T-helper 1 cell treated with Interleukin-12 subunit alpha and Interleukin-12 subunit beta and Interleukin-4 antibody, amounts not matched to agents 30 μg/mL and 1 μg/mL, for 36 hours (primary cell): Measurements from ENCODE around the gene EPS8.
"Not testable (repeated sequence)": the region's sequence is repeated elsewhere in the genome, so short reads cannot be mapped to it uniquely, and the experiment has no call there.

Experiments
- H3K27ac Mint-ChIP-seq: one replicate; pipeline ENCODE4 v1.8.0; 2021; ENCODE audit warnings: mild to moderate bottlenecking, mixed read lengths
- H3K27me3 Mint-ChIP-seq: one replicate; pipeline ENCODE4 v1.8.0; 2021; ENCODE audit warnings: low read depth, mixed read lengths
- H3K36me3 Mint-ChIP-seq: one replicate; pipeline ENCODE4 v1.8.0; 2021; ENCODE audit warnings: low read depth, mixed read lengths
- H3K4me1 Mint-ChIP-seq: one replicate; pipeline ENCODE4 v1.8.0; 2021; ENCODE audit warnings: low read depth, mixed read lengths
- H3K4me3 Mint-ChIP-seq: one replicate; pipeline ENCODE4 v1.8.0; 2021; ENCODE audit warnings: mild to moderate bottlenecking, moderate library complexity, mixed read lengths
- H3K9me3 Mint-ChIP-seq: one replicate; pipeline ENCODE4 v1.8.0; 2021; ENCODE audit warnings: mixed read lengths

EPS8 gene

GRCh38 chr12:15756822-15757221 lies 32.4 kb downstream of the EPS8 start:
- Mint-ChIP-seq H3K27ac (no peak overlapping the region), H3K9me3 (no peaks in the 10 kb centered on the region), H3K27me3 (peaks cover 15% of the 10 kb centered on the region)

GRCh38 chr12:15754233-15754632 lies 35.0 kb downstream of the EPS8 start:
- Mint-ChIP-seq H3K27me3 (peaks cover 6% of the 10 kb centered on the region), H3K4me1 (no peaks in the 10 kb centered on the region), H3K9me3 (no peaks in the 10 kb centered on the region), H3K27ac (no peak overlapping the region), H3K36me3 (no peaks in the 10 kb centered on the region), H3K4me3 (no peak overlapping the region)

More at GRCh38 chr12:15756822-15757221, 32.4 kb downstream of the EPS8 start:
- no peaks in the 10 kb centered on the region for H3K36me3 Mint-ChIP-seq
- no peaks in the 10 kb centered on the region for H3K4me1 Mint-ChIP-seq
- H3K4me3 Mint-ChIP-seq = no peak overlapping the region

- Mint-ChIP-seq H3K36me3 (no peaks in the 10 kb centered on the region), H3K4me1 (no peaks in the 10 kb centered on the region), H3K9me3 (no peaks in the 10 kb centered on the region), H3K27ac (no peak overlapping the region), H3K27me3 (peaks cover 10% of the 10 kb centered on the region), H3K4me3 (no peak overlapping the region)
Observed at GRCh38 chr12:15752785-15753184, 36.4 kb downstream of the EPS8 start.

GRCh38 chr12:15751741-15752140 lies 37.4 kb downstream of the EPS8 start:
- Mint-ChIP-seq H3K4me3 (no peak overlapping the region), H3K9me3 (no peaks in the 10 kb centered on the region), H3K27ac (no peak overlapping the region), H3K4me1 (no peaks in the 10 kb centered on the region), H3K27me3 (peaks cover 10% of the 10 kb centered on the region), H3K36me3 (no peaks in the 10 kb centered on the region)

- H3K36me3 Mint-ChIP-seq = no peaks in the 10 kb centered on the region
- H3K27ac Mint-ChIP-seq = no peak overlapping the region
- no peak overlapping the region for H3K4me3 Mint-ChIP-seq
- peaks cover 13% of the 10 kb centered on the region for H3K27me3 Mint-ChIP-seq
- H3K4me1 Mint-ChIP-seq = no peaks in the 10 kb centered on the region
- no peaks in the 10 kb centered on the region for H3K9me3 Mint-ChIP-seq
Observed at GRCh38 chr12:15749937-15750336, 39.3 kb downstream of the EPS8 start.

- not testable (repeated sequence) for H3K9me3 Mint-ChIP-seq
Observed at GRCh38 chr12:15741870-15742269, 47.3 kb downstream of the EPS8 start.

GRCh38 chr12:15741082-15741481 lies 48.1 kb downstream of the EPS8 start:
- Mint-ChIP-seq H3K9me3 (peaks cover 3% of the 10 kb centered on the region), H3K36me3 (no peaks in the 10 kb centered on the region), H3K4me1 (no peaks in the 10 kb centered on the region), H3K27ac (no peak overlapping the region), H3K4me3 (no peak overlapping the region), H3K27me3 (peaks cover 11% of the 10 kb centered on the region)

More at GRCh38 chr12:15741870-15742269, 47.3 kb downstream of the EPS8 start:
- not testable (repeated sequence) for H3K27ac Mint-ChIP-seq, H3K36me3 Mint-ChIP-seq, H3K4me3 Mint-ChIP-seq, H3K4me1 Mint-ChIP-seq
- peaks cover 11% of the 10 kb centered on the region for H3K27me3 Mint-ChIP-seq

GRCh38 chr12:15740389-15740788 lies 48.8 kb downstream of the EPS8 start:
- H3K4me1 Mint-ChIP-seq, H3K36me3 Mint-ChIP-seq, H3K27ac Mint-ChIP-seq, H3K27me3 Mint-ChIP-seq, H3K9me3 Mint-ChIP-seq, H3K4me3 Mint-ChIP-seq: not testable (repeated sequence)

- Mint-ChIP-seq H3K27ac (no peak overlapping the region), H3K4me1 (no peaks in the 10 kb centered on the region), H3K9me3 (peaks cover 3% of the 10 kb centered on the region), H3K36me3 (no peaks in the 10 kb centered on the region), H3K4me3 (no peak overlapping the region), H3K27me3 (no peaks in the 10 kb centered on the region)
Observed at GRCh38 chr12:15738438-15739015, 50.7 kb downstream of the EPS8 start.

- no peaks in the 10 kb centered on the region for H3K36me3 Mint-ChIP-seq
- no peak overlapping the region for H3K27ac Mint-ChIP-seq
- no peaks in the 10 kb centered on the region for H3K27me3 Mint-ChIP-seq
Observed at GRCh38 chr12:15735837-15736615, 53.2 kb downstream of the EPS8 start.

GRCh38 chr12:15733136-15733535 lies 56.1 kb downstream of the EPS8 start:
- Mint-ChIP-seq H3K4me3 (no peak overlapping the region), H3K36me3 (no peaks in the 10 kb centered on the region), H3K27ac (no peak overlapping the region), H3K4me1 (no peaks in the 10 kb centered on the region), H3K9me3 (no peaks in the 10 kb centered on the region), H3K27me3 (peaks cover 10% of the 10 kb centered on the region)

More at GRCh38 chr12:15735837-15736615, 53.2 kb downstream of the EPS8 start:
- Mint-ChIP-seq H3K9me3 (no peaks in the 10 kb centered on the region), H3K4me3 (no peak overlapping the region), H3K4me1 (no peaks in the 10 kb centered on the region)

GRCh38 chr12:15732341-15733061 lies 56.7 kb downstream of the EPS8 start:
- Mint-ChIP-seq H3K4me1 (no peaks in the 10 kb centered on the region), H3K27ac (no peak overlapping the region), H3K9me3 (no peaks in the 10 kb centered on the region), H3K27me3 (peaks cover 10% of the 10 kb centered on the region), H3K36me3 (no peaks in the 10 kb centered on the region), H3K4me3 (no peak overlapping the region)

GRCh38 chr12:15731940-15732339 lies 57.2 kb downstream of the EPS8 start:
- Mint-ChIP-seq H3K27me3 (peaks cover 10% of the 10 kb centered on the region), H3K4me1 (no peaks in the 10 kb centered on the region), H3K36me3 (no peaks in the 10 kb centered on the region), H3K9me3 (no peaks in the 10 kb centered on the region), H3K4me3 (no peak overlapping the region), H3K27ac (no peak overlapping the region)

- Mint-ChIP-seq H3K27me3 (peaks cover 21% of the 10 kb centered on the region), H3K36me3 (no peaks in the 10 kb centered on the region), H3K4me3 (no peak overlapping the region), H3K27ac (no peak overlapping the region), H3K4me1 (no peaks in the 10 kb centered on the region), H3K9me3 (no peaks in the 10 kb centered on the region)
Observed at GRCh38 chr12:15729097-15729496, 60.1 kb downstream of the EPS8 start.

GRCh38 chr12:15728118-15728598 lies 61.0 kb downstream of the EPS8 start:
- no peak overlapping the region for H3K27ac Mint-ChIP-seq
- no peaks in the 10 kb centered on the region for H3K9me3 Mint-ChIP-seq
- H3K4me3 Mint-ChIP-seq = no peak overlapping the region
- H3K27me3 Mint-ChIP-seq = peaks cover 21% of the 10 kb centered on the region
- H3K36me3 Mint-ChIP-seq = no peaks in the 10 kb centered on the region
- no peaks in the 10 kb centered on the region for H3K4me1 Mint-ChIP-seq
